K562 (cell line): ENCODE results near the gene ACVR2B. TPM values are rescaled to one million over a fixed set of nuclear protein-coding genes. Genes with fewer than 3 reads are reported as not detected.

Source experiments
- CCAR2 ChIP-seq: fragments of 200-400 bp; formaldehyde crosslinking; IDR thresholded peaks from 2 replicates; pipeline ENCODE4 v1.6.1; 2017; ENCODE audit warnings: mild to moderate bottlenecking, low read depth, low read length
- CEBPG ChIP-seq, 3 experiments: fragments of 200-800 bp in 1 of 3; sonication (Bioruptor generic) in 1 of 3; sonication (generic) in 1 of 3; formaldehyde crosslinking in 1 of 3; IDR thresholded peaks in 2 of 3; conservative IDR thresholded peaks in 1 of 3; 2 replicates each; pipeline versions ENCODE4 v1.6.1 to v1.8.0; 2016 to 2022; ENCODE audit warnings: missing compliant biosample characterization in 2 of 3, missing genetic modification characterization in 2 of 3, mild to moderate bottlenecking in 1 of 3, missing genetic modification reagents in 1 of 3
- ELF1 ChIP-seq: fragments of 200-800 bp; sonication (Bioruptor generic); IDR thresholded peaks from 2 replicates; pipeline ENCODE4 v1.6.1; 2016; ENCODE audit warnings: missing genetic modification characterization, missing compliant biosample characterization
- IFI16 ChIP-seq: fragments of 250-450 bp; sonication (Bioruptor Pico); IDR thresholded peaks from 2 replicates; pipeline ENCODE4 v2.1.2; 2022; ENCODE audit warnings: mild to moderate bottlenecking, inconsistent platforms
- POLR2G ChIP-seq: fragments of 200-400 bp; formaldehyde crosslinking; IDR thresholded peaks from 2 replicates; pipeline ENCODE4 v1.6.1; 2017; ENCODE audit warnings: low read depth, mild to moderate bottlenecking, antibody characterized with exemption, low read length, moderate library complexity
- RAD51 ChIP-seq: fragments of 450-650 bp; IDR thresholded peaks from 2 replicates; pipeline ENCODE4 v1.7.1; 2016; ENCODE audit warnings: low read depth, mild to moderate bottlenecking, borderline replicate concordance
- TAF1 ChIP-seq: IDR thresholded peaks from 2 replicates; pipeline ENCODE4 v1.6.1; 2011; ENCODE audit warnings: mild to moderate bottlenecking, low read length, moderate library complexity; ENCODE audit not compliant: insufficient read depth, control insufficient read depth, severe bottlenecking; ENCODE audit errors: extremely low read depth
- ZFX ChIP-seq: sonication (generic); formaldehyde crosslinking; IDR thresholded peaks from 2 replicates; pipeline ENCODE4 v1.8.0; 2022; ENCODE audit warnings: mild to moderate bottlenecking, missing genetic modification reagents, moderate library complexity
- ZKSCAN8 ChIP-seq: fragments of 200-800 bp; sonication (Bioruptor generic); IDR thresholded peaks from 2 replicates; pipeline ENCODE4 v1.6.1; 2016; ENCODE audit warnings: missing genetic modification characterization, missing compliant biosample characterization
- ZNF263 ChIP-seq: sonication (generic); formaldehyde crosslinking; IDR thresholded peaks from 2 replicates; pipeline ENCODE4 v1.8.0; 2022; ENCODE audit warnings: mild to moderate bottlenecking, missing genetic modification reagents, borderline replicate concordance
- ZNF551 ChIP-seq: fragments of 250-450 bp; sonication (Bioruptor Pico); IDR thresholded peaks from 2 replicates; pipeline ENCODE4 v1.5.0; 2021; ENCODE audit warnings: mild to moderate bottlenecking, moderate library complexity
- polyA plus RNA-seq, 8 experiments: library from polyadenylated mRNA; depleted of rRNA in 4 of 8; stranded (reverse) in 5 of 8; unstranded in 3 of 8; fragments of >200 nt; fragmentation: Nextera tagmentation in 2 of 8; fragmentation: Illumina TruSeq in 1 of 8; extraction: Ambion mirVana in 2 of 8; extraction: Trizol in 1 of 8; gene quantifications; 2 replicates each; pipeline versions ENCODE4 v1.2.1 to v1.2.3, GENCODE V29; 2011 to 2014; ENCODE audit warnings: inconsistent platforms in 1 of 8, missing spikeins in 1 of 8
- total RNA-seq, 7 experiments: library from RNA; depleted of rRNA in 6 of 7; stranded (reverse); fragments of >200 nt in 6 of 7; fragmentation: Illumina TruSeq in 2 of 7; extraction: Trizol in 2 of 7; gene quantifications; 2 replicates each; pipeline versions ENCODE4 v1.2.1 to v1.2.3, GENCODE V29; 2011 to 2021; ENCODE audit warnings: low replicate concordance in 1 of 7
- TF ChIP-seq, protein P1 (sequence below): fragments of 200-800 bp; sonication (Bioruptor generic); IDR thresholded peaks from 2 replicates; pipeline ENCODE4 v1.6.1; 2017; ENCODE audit warnings: missing genetic modification characterization, missing compliant biosample characterization
- TF ChIP-seq, protein P2 (sequence below): fragments of 250-450 bp; sonication (Bioruptor Pico); IDR thresholded peaks from 2 replicates; pipeline ENCODE4 v1.8.0; 2021; ENCODE audit warnings: moderate library complexity, mild to moderate bottlenecking, inconsistent platforms
- TF ChIP-seq, protein P3 (sequence below): fragments of 250-450 bp; sonication (Bioruptor Pico); IDR thresholded peaks from 2 replicates; pipeline ENCODE4 v1.9.0; 2021; ENCODE audit warnings: mild to moderate bottlenecking, inconsistent platforms
- TF ChIP-seq, protein P4 (sequence below): IDR thresholded peaks from 2 replicates; pipeline ENCODE4 v1.6.1; 2011; ENCODE audit warnings: borderline replicate concordance, low read depth, mild to moderate bottlenecking, moderate library complexity, low read length; ENCODE audit not compliant: insufficient read depth, poor library complexity, severe bottlenecking
- TF ChIP-seq, protein P5 (sequence below): fragments of 450-650 bp; formaldehyde crosslinking; IDR thresholded peaks from 2 replicates; pipeline ENCODE4 v1.4.0; 2020; ENCODE audit warnings: mild to moderate bottlenecking, moderate library complexity

The ACVR2B gene
- total and polyA plus RNA-seq, 9 of the 15 experiments (the other 6 are each of a cell fraction or from before 2014, with no cell fraction given), result 1.8 to 23.7 (median 7.1) TPM

DNA sequence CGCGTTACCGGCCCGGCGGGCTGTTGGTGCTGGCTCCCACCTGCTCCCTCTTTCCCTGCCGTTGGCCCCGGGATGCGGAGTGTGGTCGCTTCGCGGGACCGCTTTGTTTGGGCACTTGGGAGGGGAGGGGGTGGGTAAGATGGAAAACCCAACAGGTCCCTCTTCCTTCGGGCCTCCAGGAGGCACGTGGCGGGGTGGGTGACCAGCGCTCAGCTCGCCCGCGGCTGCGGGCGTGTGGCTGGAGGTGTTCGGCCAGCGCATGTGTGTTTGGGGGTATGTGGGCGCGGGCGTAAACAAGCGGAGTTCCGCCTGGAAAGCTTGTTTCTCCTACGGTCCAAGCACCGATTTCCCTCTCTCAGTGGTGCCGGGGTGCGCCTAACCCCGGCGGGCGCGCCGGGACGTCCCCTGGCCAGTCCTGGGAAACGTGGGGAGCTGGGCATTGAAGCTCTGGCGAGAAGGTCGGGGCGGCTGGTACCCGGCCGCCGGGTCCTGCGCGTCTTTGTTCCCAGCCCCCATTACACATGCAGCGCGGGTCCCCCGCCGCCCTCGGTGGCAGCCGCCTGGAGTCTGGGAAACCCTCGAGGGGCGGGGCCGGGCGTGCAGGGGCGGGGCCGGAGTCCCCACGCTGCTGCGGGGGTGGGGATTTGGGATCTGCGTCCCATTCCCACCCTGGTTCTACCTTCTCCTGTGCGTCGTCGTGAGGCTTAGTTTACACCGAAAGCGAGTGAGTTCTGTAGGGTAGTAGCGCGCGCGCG, 1.4 kb downstream of the ACVR2B start (continued):
- TF ChIP-seq, protein P1, sequence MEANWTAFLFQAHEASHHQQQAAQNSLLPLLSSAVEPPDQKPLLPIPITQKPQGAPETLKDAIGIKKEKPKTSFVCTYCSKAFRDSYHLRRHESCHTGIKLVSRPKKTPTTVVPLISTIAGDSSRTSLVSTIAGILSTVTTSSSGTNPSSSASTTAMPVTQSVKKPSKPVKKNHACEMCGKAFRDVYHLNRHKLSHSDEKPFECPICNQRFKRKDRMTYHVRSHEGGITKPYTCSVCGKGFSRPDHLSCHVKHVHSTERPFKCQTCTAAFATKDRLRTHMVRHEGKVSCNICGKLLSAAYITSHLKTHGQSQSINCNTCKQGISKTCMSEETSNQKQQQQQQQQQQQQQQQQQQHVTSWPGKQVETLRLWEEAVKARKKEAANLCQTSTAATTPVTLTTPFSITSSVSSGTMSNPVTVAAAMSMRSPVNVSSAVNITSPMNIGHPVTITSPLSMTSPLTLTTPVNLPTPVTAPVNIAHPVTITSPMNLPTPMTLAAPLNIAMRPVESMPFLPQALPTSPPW (CRISPR knock-in tag), result peak; percentile 61
- TF ChIP-seq, protein P2, sequence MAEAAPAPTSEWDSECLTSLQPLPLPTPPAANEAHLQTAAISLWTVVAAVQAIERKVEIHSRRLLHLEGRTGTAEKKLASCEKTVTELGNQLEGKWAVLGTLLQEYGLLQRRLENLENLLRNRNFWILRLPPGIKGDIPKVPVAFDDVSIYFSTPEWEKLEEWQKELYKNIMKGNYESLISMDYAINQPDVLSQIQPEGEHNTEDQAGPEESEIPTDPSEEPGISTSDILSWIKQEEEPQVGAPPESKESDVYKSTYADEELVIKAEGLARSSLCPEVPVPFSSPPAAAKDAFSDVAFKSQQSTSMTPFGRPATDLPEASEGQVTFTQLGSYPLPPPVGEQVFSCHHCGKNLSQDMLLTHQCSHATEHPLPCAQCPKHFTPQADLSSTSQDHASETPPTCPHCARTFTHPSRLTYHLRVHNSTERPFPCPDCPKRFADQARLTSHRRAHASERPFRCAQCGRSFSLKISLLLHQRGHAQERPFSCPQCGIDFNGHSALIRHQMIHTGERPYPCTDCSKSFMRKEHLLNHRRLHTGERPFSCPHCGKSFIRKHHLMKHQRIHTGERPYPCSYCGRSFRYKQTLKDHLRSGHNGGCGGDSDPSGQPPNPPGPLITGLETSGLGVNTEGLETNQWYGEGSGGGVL (CRISPR knock-in tag), result no peak
- TF ChIP-seq, protein P3, sequence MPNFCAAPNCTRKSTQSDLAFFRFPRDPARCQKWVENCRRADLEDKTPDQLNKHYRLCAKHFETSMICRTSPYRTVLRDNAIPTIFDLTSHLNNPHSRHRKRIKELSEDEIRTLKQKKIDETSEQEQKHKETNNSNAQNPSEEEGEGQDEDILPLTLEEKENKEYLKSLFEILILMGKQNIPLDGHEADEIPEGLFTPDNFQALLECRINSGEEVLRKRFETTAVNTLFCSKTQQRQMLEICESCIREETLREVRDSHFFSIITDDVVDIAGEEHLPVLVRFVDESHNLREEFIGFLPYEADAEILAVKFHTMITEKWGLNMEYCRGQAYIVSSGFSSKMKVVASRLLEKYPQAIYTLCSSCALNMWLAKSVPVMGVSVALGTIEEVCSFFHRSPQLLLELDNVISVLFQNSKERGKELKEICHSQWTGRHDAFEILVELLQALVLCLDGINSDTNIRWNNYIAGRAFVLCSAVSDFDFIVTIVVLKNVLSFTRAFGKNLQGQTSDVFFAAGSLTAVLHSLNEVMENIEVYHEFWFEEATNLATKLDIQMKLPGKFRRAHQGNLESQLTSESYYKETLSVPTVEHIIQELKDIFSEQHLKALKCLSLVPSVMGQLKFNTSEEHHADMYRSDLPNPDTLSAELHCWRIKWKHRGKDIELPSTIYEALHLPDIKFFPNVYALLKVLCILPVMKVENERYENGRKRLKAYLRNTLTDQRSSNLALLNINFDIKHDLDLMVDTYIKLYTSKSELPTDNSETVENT (CRISPR knock-in tag), result no peak; the same call in 1 of the 2 replicates
- TF ChIP-seq, protein P4, sequence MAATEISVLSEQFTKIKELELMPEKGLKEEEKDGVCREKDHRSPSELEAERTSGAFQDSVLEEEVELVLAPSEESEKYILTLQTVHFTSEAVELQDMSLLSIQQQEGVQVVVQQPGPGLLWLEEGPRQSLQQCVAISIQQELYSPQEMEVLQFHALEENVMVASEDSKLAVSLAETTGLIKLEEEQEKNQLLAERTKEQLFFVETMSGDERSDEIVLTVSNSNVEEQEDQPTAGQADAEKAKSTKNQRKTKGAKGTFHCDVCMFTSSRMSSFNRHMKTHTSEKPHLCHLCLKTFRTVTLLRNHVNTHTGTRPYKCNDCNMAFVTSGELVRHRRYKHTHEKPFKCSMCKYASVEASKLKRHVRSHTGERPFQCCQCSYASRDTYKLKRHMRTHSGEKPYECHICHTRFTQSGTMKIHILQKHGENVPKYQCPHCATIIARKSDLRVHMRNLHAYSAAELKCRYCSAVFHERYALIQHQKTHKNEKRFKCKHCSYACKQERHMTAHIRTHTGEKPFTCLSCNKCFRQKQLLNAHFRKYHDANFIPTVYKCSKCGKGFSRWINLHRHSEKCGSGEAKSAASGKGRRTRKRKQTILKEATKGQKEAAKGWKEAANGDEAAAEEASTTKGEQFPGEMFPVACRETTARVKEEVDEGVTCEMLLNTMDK, result no peak
- TF ChIP-seq ZNF263 (CRISPR knock-in tag) (no peak), POLR2G (peak; percentile 14), ZNF551 (CRISPR knock-in tag) (no peak), ZFX (no peak; the same call in 1 of the 2 replicates), ZKSCAN8 (CRISPR knock-in tag) (no peak), ELF1 (tag) (no peak), RAD51 (no peak), CEBPG (CRISPR knock-in tag; IDR thresholded peaks at IDR 0.05) (no peak), CEBPG (tag; conservative IDR thresholded peaks at IDR 0.05 in 1 of 2, IDR thresholded peaks at IDR 0.05 in 1 of 2) (no peak), TAF1 (no peak), CCAR2 (no peak), IFI16 (CRISPR knock-in tag) (no peak)
- TF ChIP-seq, protein P5, sequence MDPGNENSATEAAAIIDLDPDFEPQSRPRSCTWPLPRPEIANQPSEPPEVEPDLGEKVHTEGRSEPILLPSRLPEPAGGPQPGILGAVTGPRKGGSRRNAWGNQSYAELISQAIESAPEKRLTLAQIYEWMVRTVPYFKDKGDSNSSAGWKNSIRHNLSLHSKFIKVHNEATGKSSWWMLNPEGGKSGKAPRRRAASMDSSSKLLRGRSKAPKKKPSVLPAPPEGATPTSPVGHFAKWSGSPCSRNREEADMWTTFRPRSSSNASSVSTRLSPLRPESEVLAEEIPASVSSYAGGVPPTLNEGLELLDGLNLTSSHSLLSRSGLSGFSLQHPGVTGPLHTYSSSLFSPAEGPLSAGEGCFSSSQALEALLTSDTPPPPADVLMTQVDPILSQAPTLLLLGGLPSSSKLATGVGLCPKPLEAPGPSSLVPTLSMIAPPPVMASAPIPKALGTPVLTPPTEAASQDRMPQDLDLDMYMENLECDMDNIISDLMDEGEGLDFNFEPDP (CRISPR knock-in tag), result no peak
